ENCODE data around the gene HDAC4.

The HDAC4 gene

GRCh38 chr2:239349453-239350135 is 51.2 kb downstream of the HDAC4 start:
- Histone ChIP-seq H3K36me3 (peaks cover 52% of the 10 kb centered on the region), H3K27me3 (no peaks in the 10 kb centered on the region), H3K27ac (no peak overlapping the region), H3K4me3 (ENCODE audit: low read depth in 1 of 2, low read length in 1 of 2) (no peak overlapping the region), H3K9me3 (no peaks in the 10 kb centered on the region), H3K4me1 (ENCODE audit: control insufficient read depth in 1 of 2, insufficient read depth in 1 of 2, low read depth in 1 of 2, low read length in 1 of 2) (peaks cover 0 to 4% of the 10 kb centered on the region in 2 experiments)
- no peak for TF ChIP-seq CTCF (IDR thresholded peaks at IDR 0.05)

- TF ChIP-seq CTCF (IDR thresholded peaks at IDR 0.05): no peak
- Histone ChIP-seq H3K27me3 (no peaks in the 10 kb centered on the region), H3K4me1 (ENCODE audit: control insufficient read depth in 1 of 2, insufficient read depth in 1 of 2, low read depth in 1 of 2, low read length in 1 of 2) (peaks cover 0 to 4% of the 10 kb centered on the region in 2 experiments), H3K9me3 (no peaks in the 10 kb centered on the region), H3K27ac (no peak overlapping the region), H3K4me3 (ENCODE audit: low read depth in 1 of 2, low read length in 1 of 2) (no peak overlapping the region), H3K36me3 (peaks cover 59% of the 10 kb centered on the region)
These were observed 52.0 kb downstream of the HDAC4 start for GRCh38 chr2:239348563-239349452.

- no peaks in the 10 kb centered on the region for H3K4me1 ChIP-seq (ENCODE audit: control insufficient read depth in 1 of 2, insufficient read depth in 1 of 2, low read depth in 1 of 2, low read length in 1 of 2)
- H3K27ac ChIP-seq: no peak overlapping the region
- H3K4me3 ChIP-seq (ENCODE audit: low read depth in 1 of 2, low read length in 1 of 2): no peak overlapping the region
- TF ChIP-seq CTCF (IDR thresholded peaks at IDR 0.05): no peak
- H3K27me3 ChIP-seq: no peaks in the 10 kb centered on the region
- H3K36me3 ChIP-seq: peaks cover 56% of the 10 kb centered on the region
- H3K9me3 ChIP-seq: no peaks in the 10 kb centered on the region
These were observed 54.1 kb downstream of the HDAC4 start for GRCh38 chr2:239346676-239347075.

GRCh38 chr2:239345251-239345650 is 55.6 kb downstream of the HDAC4 start:
- no peaks in the 10 kb centered on the region for H3K27me3 ChIP-seq
- no peaks in the 10 kb centered on the region for H3K9me3 ChIP-seq
- TF ChIP-seq CTCF (IDR thresholded peaks at IDR 0.05): no peak
- peaks cover 4% of the 10 kb centered on the region in 2 experiments for H3K4me1 ChIP-seq (ENCODE audit: control insufficient read depth in 1 of 2, insufficient read depth in 1 of 2, low read depth in 1 of 2, low read length in 1 of 2)
- no peak overlapping the region for H3K4me3 ChIP-seq (ENCODE audit: low read depth in 1 of 2, low read length in 1 of 2)
- no peak overlapping the region for H3K27ac ChIP-seq
- H3K36me3 ChIP-seq: peaks cover 42% of the 10 kb centered on the region

GRCh38 chr2:239344857-239345216 is 56.0 kb downstream of the HDAC4 start:
- H3K27ac ChIP-seq: no peak overlapping the region
- peaks cover 41% of the 10 kb centered on the region for H3K36me3 ChIP-seq
- TF ChIP-seq CTCF (IDR thresholded peaks at IDR 0.05): no peak
- H3K4me3 ChIP-seq (ENCODE audit: low read depth in 1 of 2, low read length in 1 of 2): no peak overlapping the region
- H3K27me3 ChIP-seq: no peaks in the 10 kb centered on the region
- no peaks in the 10 kb centered on the region for H3K9me3 ChIP-seq
- H3K4me1 ChIP-seq (ENCODE audit: control insufficient read depth in 1 of 2, insufficient read depth in 1 of 2, low read depth in 1 of 2, low read length in 1 of 2): peaks cover 8% of the 10 kb centered on the region in 2 experiments
